ENCODE results near the gene BCAS3.

BCAS3 gene

GRCh38 chr17:61442136-61442775 is 764.6 kb downstream of the BCAS3 start:
- no peak for DNase-seq
